GM12878 (cell line): ENCODE results near the gene GLRX5. TPM values are rescaled to one million over a fixed set of nuclear protein-coding genes. Genes with fewer than 3 reads are reported as not detected.

Experiments used
- ATAC-seq: fragments of 200-7000 bp; cut with Tn5 transposase; 3 replicates; pipeline ENCODE4 v1.9.1; 2020; ENCODE audit warnings: mild to moderate bottlenecking, moderate library complexity
- BruUV-seq: library from RNA; stranded (reverse); fragments of 400-500 nt; replicated peaks from 2 replicates; lab custom pipeline; 2021; lab: Mats Ljungman, UMichigan
- CTCF ChIA-PET: fragments of 300-600 bp; sonication (Branson Sonifier 250); formaldehyde crosslinking; extraction: SDS; loops from one replicate; lab custom pipeline; 2021; ENCODE audit warnings: inconsistent platforms; lab: Yijun Ruan, JAX
- POLR2A ChIA-PET: fragments of 350-600 bp; formaldehyde crosslinking; extraction: SDS; loops from one replicate; lab custom pipeline; 2021; ENCODE audit warnings: inconsistent platforms; lab: Charles Lee
- RAD21 ChIA-PET: fragments of 300-600 bp; sonication (Branson Sonifier 250); formaldehyde crosslinking; loops from one replicate; lab custom pipeline; 2023; ENCODE audit warnings: antibody characterized with exemption; ENCODE audit not compliant: unreplicated experiment; lab: Charles Lee
- SMC1A ChIA-PET: fragments of 300-600 bp; sonication (Branson Sonifier 250); formaldehyde crosslinking; loops from one replicate; lab custom pipeline; 2023; ENCODE audit not compliant: unreplicated experiment, uncharacterized antibody; lab: Charles Lee
- DNase-seq: peaks from one replicate; pipeline ENCODE4 v3.0.0-alpha.2; 2011; ENCODE audit warnings: low read depth, low spot score
- FAIRE-seq: peaks from 3 replicates; lab custom pipeline; 2011; peaks lifted over from hg19 to GRCh38; lab: Jason Lieb, UNC
- H2AFZ ChIP-seq: 2 replicates; pipeline ENCODE4 v1.6.0; 2011; ENCODE audit warnings: low read depth, low read length, control low read depth; ENCODE audit not compliant: control insufficient read depth
- H3K27ac ChIP-seq: 2 replicates; pipeline ENCODE4 v1.5.1; 2011; ENCODE audit warnings: control low read depth; ENCODE audit not compliant: control insufficient read depth, insufficient read depth
- H3K27me3 ChIP-seq, 2 experiments: replicated peaks in 1 of 2; 2 replicates each; pipeline versions ENCODE4 v1.6.0 to v1.6.1; 2011; ENCODE audit warnings: low read length in 1 of 2; ENCODE audit not compliant: control insufficient read depth in 2 of 2, insufficient read depth in 2 of 2
- H3K36me3 ChIP-seq, 2 experiments: 2 replicates each; pipeline ENCODE4 v1.5.1; 2011; ENCODE audit warnings: low read length in 1 of 2; ENCODE audit not compliant: control insufficient read depth in 2 of 2, insufficient read depth in 2 of 2
- H3K4me1 ChIP-seq: 2 replicates; pipeline ENCODE4 v1.6.1; 2011; ENCODE audit warnings: mild to moderate bottlenecking, low read length, moderate library complexity, mixed read lengths; ENCODE audit not compliant: control insufficient read depth, insufficient read depth
- H3K4me2 ChIP-seq: 2 replicates; pipeline ENCODE4 v1.6.0; 2011; ENCODE audit warnings: control low read depth; ENCODE audit not compliant: control insufficient read depth, insufficient read depth
- H3K4me3 ChIP-seq: fragments of 200-600 bp; sonication (generic); 2 replicates; pipeline ENCODE4 v1.5.1; 2016
- H3K79me2 ChIP-seq: 2 replicates; pipeline ENCODE4 v1.6.0; 2011; ENCODE audit warnings: low read length; ENCODE audit not compliant: control insufficient read depth, insufficient read depth
- H3K9ac ChIP-seq: 2 replicates; pipeline ENCODE4 v1.8.0; 2011; ENCODE audit warnings: low read length, control low read depth, mixed read lengths; ENCODE audit not compliant: control insufficient read depth, insufficient read depth
- H3K9me3 ChIP-seq: replicated peaks from 3 replicates; pipeline ENCODE4 v1.5.1; 2011; ENCODE audit warnings: mild to moderate bottlenecking, low read length; ENCODE audit not compliant: control insufficient read depth, insufficient read depth
- H4K20me1 ChIP-seq: 2 replicates; pipeline ENCODE4 v1.6.0; 2011; ENCODE audit not compliant: control insufficient read depth, insufficient read depth
- MTA2 ChIP-seq: fragments of 450-650 bp; IDR thresholded peaks from 2 replicates; pipeline ENCODE4 v1.6.1; 2016; ENCODE audit warnings: low read depth, mild to moderate bottlenecking, moderate library complexity
- SMC3 ChIP-seq: IDR thresholded peaks from 2 replicates; pipeline ENCODE4 v1.6.1; 2011; ENCODE audit warnings: low read length, improper control_type of control experiment, borderline replicate concordance
- SREBF2 ChIP-seq: IDR thresholded peaks from 2 replicates; pipeline ENCODE4 v1.6.1; 2012; ENCODE audit warnings: mild to moderate bottlenecking, low read length
- SRF ChIP-seq, 2 experiments: IDR thresholded peaks; 2 replicates each; pipeline ENCODE4 v1.6.1; 2011; ENCODE audit warnings: low read depth in 2 of 2, low read length in 2 of 2, mild to moderate bottlenecking in 1 of 2, moderate library complexity in 1 of 2
- YBX1 ChIP-seq: fragments of 450-650 bp; IDR thresholded peaks from 2 replicates; pipeline ENCODE4 v1.6.1; 2016; ENCODE audit warnings: antibody characterized with exemption
- whole genome bisulfite sequencing: methylation state at CpG from one replicate; pipeline ENCODE4 v1.1.6; 2016; ENCODE audit warnings: low lambda C conversion rate; ENCODE audit not compliant: insufficient replicate concordance, insufficient coverage; ENCODE audit errors: missing lambda C conversion rate; 5-methylcytosine and 5-hydroxymethylcytosine counted together
- in situ Hi-C: fragments of 300-500 bp; cut with MboI; formaldehyde crosslinking; loops from 9 replicates; pipeline ENCODE4 v1.14.3; 2018; ENCODE audit warnings: mixed read lengths
- intact Hi-C: fragments of 100-400 bp; cut with micrococcal nuclease; formaldehyde crosslinking; loops from one replicate; pipeline ENCODE4 v1.14.2; 2022; ENCODE audit not compliant: unreplicated experiment
- polyA plus RNA-seq, 11 experiments: library from polyadenylated mRNA; depleted of rRNA in 4 of 11; unstranded in 6 of 11; stranded (reverse) in 5 of 11; fragments of >200 nt; fragmentation: Nextera tagmentation in 4 of 11; fragmentation: Illumina TruSeq in 1 of 11; extraction: Ambion mirVana in 4 of 11; extraction: Trizol in 1 of 11; gene quantifications; 1 replicate in 1 of 11; 2 replicates in 10 of 11; pipeline versions ENCODE4 v1.2.1 to v1.2.3, GENCODE V29; 2011 to 2016; ENCODE audit warnings: inconsistent platforms in 2 of 11, missing spikeins in 2 of 11, low read depth in 1 of 11
- total RNA-seq, 4 experiments: library from RNA; depleted of rRNA in 3 of 4; stranded (reverse); fragments of >200 nt in 3 of 4; fragmentation: Illumina TruSeq in 1 of 4; extraction: Trizol in 1 of 4; gene quantifications; 2 replicates each; pipeline versions ENCODE4 v1.2.1 to v1.2.3, GENCODE V29; 2013 to 2021
- TF ChIP-seq, protein P1 (sequence below): IDR thresholded peaks from 2 replicates; pipeline ENCODE4 v1.6.1; 2012; ENCODE audit warnings: low read length, inconsistent platforms
- TF ChIP-seq, protein P2 (sequence below): fragments of 450-650 bp; IDR thresholded peaks from 2 replicates; pipeline ENCODE4 v1.6.1; 2018; ENCODE audit warnings: borderline replicate concordance, mild to moderate bottlenecking; ENCODE audit not compliant: partially characterized antibody
- TF ChIP-seq, protein P3 (sequence below): fragments of 150-350 bp; IDR thresholded peaks from 2 replicates; pipeline ENCODE4 v1.6.1; 2016; ENCODE audit warnings: low read depth, low read length

Gene GLRX5
- total and polyA plus RNA-seq, 10 of the 15 experiments (the other 5 are each of a cell fraction or from before 2014, with no cell fraction given): 12.8 to 139 (median 55.4) TPM

DNA sequence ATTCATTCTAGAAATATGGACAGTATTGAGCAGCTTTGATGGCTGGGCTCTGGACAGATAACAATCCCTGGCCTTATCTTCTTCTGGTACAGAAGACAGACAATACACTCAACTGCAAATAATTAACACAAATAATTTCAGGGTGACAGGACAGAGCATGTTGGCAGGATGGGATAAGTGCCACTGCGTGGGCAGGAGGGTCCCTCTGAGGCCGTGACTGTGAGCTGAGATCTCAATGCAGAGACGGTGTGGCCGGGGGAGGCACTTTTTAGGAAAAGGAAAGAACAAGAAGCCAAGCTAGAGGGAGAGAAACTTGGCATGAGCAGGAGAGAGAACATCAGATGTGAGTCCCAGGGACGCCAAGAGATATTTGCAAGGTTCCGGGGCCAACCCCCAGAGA is 26.5 kb upstream of the GLRX5 start (continued):
- TF ChIP-seq SREBF2 (no peak), YBX1 (no peak), MTA2 (no peak), SRF (IDR thresholded peaks at IDR 0.05; ENCODE audit: low read depth in 2 of 2, low read length in 2 of 2) (no peak)
- TF ChIP-seq, protein P1, sequence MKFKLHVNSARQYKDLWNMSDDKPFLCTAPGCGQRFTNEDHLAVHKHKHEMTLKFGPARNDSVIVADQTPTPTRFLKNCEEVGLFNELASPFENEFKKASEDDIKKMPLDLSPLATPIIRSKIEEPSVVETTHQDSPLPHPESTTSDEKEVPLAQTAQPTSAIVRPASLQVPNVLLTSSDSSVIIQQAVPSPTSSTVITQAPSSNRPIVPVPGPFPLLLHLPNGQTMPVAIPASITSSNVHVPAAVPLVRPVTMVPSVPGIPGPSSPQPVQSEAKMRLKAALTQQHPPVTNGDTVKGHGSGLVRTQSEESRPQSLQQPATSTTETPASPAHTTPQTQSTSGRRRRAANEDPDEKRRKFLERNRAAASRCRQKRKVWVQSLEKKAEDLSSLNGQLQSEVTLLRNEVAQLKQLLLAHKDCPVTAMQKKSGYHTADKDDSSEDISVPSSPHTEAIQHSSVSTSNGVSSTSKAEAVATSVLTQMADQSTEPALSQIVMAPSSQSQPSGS: no peak
- TF ChIP-seq, protein P2, sequence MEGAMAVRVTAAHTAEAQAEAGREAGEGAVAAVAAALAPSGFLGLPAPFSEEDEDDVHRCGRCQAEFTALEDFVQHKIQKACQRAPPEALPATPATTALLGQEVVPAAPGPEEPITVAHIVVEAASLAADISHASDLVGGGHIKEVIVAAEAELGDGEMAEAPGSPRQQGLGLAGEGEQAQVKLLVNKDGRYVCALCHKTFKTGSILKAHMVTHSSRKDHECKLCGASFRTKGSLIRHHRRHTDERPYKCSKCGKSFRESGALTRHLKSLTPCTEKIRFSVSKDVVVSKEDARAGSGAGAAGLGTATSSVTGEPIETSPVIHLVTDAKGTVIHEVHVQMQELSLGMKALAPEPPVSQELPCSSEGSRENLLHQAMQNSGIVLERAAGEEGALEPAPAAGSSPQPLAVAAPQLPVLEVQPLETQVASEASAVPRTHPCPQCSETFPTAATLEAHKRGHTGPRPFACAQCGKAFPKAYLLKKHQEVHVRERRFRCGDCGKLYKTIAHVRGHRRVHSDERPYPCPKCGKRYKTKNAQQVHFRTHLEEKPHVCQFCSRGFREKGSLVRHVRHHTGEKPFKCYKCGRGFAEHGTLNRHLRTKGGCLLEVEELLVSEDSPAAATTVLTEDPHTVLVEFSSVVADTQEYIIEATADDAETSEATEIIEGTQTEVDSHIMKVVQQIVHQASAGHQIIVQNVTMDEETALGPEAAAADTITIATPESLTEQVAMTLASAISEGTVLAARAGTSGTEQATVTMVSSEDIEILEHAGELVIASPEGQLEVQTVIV: no peak

DNA sequence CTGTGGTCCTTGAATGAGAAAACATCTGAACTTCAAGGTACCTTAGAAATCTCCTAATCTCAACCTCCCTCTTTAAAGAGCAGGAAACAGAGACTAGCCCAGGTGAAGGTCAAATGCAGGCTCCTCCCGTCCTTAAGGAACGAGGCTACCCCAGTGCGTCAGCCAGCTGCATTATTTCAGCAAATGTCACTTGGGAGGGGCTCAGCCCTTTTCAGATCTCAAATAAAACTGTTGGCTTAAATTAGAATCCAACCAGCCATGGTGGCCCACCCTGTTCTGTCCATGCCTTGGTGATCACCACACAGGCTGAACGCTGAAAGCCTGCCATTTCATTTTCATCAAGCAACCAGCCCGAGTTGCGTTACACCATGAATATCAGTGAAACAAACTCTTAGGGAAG is 25.4 kb upstream of the GLRX5 start:
- DNase-seq: no peak
- no TSS peak for BruUV-seq
- H3K27ac ChIP-seq: no peak overlapping the region
- no peaks in the 10 kb centered on the region for H3K27me3 ChIP-seq
- peaks cover 85% of the 10 kb centered on the region for H3K79me2 ChIP-seq
- H4K20me1 ChIP-seq: no peaks in the 10 kb centered on the region
- H2AFZ ChIP-seq: no peak overlapping the region
- in situ Hi-C loops (no loop called here), intact Hi-C loops (loop anchor here (10.0 kb wide), 2 partner anchors 185 to 355 kb away; partner anchors contain the start of gene DICER1)
- no peak for ATAC-seq
- 54% methylated on average over 6 of the region's 6 CpGs for WGBS
- CTCF ChIA-PET: interaction anchor here (1.5 to 6.3 kb wide), 4 partner anchors 10 to 67 kb away, joined by 5 to 32 read pairs (median 18); no protein-coding TSS in a partner anchor
- peaks cover 4 to 5% of the 10 kb centered on the region in 2 experiments; a peak in 3 of 4 replicates for H3K36me3 ChIP-seq
- H3K4me2 ChIP-seq: peak overlapping the region; percentile 28; the same call in 1 of the 2 replicates
- no peak overlapping the region for H3K9ac ChIP-seq
- no peak overlapping the region for H3K4me3 ChIP-seq
- no peaks in the 10 kb centered on the region for H3K9me3 ChIP-seq
- SMC1A ChIA-PET: interaction anchor here (1.0 to 12.0 kb wide), 2 partner anchors 12 to 18 kb away, joined by 3 to 107 read pairs; no protein-coding TSS in a partner anchor
- H3K4me1 ChIP-seq: peaks cover 38% of the 10 kb centered on the region
- POLR2A ChIA-PET: interaction anchor here (6.2 to 17.4 kb wide), 2 partner anchors 6 to 15 kb away, joined by 58 to 276 read pairs; partner anchors contain the start of gene SYNE3
- FAIRE-seq: no peak
- no peak for TF ChIP-seq SMC3
- TF ChIP-seq, protein P3, sequence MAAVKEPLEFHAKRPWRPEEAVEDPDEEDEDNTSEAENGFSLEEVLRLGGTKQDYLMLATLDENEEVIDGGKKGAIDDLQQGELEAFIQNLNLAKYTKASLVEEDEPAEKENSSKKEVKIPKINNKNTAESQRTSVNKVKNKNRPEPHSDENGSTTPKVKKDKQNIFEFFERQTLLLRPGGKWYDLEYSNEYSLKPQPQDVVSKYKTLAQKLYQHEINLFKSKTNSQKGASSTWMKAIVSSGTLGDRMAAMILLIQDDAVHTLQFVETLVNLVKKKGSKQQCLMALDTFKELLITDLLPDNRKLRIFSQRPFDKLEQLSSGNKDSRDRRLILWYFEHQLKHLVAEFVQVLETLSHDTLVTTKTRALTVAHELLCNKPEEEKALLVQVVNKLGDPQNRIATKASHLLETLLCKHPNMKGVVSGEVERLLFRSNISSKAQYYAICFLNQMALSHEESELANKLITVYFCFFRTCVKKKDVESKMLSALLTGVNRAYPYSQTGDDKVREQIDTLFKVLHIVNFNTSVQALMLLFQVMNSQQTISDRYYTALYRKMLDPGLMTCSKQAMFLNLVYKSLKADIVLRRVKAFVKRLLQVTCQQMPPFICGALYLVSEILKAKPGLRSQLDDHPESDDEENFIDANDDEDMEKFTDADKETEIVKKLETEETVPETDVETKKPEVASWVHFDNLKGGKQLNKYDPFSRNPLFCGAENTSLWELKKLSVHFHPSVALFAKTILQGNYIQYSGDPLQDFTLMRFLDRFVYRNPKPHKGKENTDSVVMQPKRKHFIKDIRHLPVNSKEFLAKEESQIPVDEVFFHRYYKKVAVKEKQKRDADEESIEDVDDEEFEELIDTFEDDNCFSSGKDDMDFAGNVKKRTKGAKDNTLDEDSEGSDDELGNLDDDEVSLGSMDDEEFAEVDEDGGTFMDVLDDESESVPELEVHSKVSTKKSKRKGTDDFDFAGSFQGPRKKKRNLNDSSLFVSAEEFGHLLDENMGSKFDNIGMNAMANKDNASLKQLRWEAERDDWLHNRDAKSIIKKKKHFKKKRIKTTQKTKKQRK: no peak
- RAD21 ChIA-PET: no interaction called here
